ENCODE measurements around the gene CR2.

The CR2 gene

GRCh38 chr1:207518608-207519236 is 64.6 kb downstream of the CR2 start:
- no peak for TF ChIP-seq CTCF (IDR thresholded peaks at IDR 0.05)

GRCh38 chr1:207519505-207520399 is 65.6 kb downstream of the CR2 start:
- TF ChIP-seq CTCF (IDR thresholded peaks at IDR 0.05): no peak
